Measurements from ENCODE around the gene KIAA1217.

DNA sequence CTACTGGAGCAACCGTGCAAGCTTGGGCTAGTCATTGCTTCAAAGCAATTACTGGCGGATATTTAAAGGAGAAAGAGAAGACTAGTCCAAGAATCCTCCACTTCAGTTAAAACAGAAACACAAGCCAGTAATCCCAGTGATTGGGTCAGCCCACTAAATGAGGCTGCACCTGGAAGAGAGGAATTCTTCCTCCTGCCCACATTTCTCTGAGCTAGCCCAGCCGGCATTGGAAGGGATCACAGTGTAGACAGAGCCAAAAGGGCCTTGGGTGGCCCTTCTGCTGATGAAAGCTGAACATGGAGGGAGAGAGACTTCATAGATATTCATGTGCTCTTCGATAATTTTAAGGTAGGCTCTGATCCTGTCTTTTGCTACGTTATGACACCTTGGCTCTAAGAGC, 228.4 kb downstream of the KIAA1217 start:
- TF ChIP-seq, protein P1, sequence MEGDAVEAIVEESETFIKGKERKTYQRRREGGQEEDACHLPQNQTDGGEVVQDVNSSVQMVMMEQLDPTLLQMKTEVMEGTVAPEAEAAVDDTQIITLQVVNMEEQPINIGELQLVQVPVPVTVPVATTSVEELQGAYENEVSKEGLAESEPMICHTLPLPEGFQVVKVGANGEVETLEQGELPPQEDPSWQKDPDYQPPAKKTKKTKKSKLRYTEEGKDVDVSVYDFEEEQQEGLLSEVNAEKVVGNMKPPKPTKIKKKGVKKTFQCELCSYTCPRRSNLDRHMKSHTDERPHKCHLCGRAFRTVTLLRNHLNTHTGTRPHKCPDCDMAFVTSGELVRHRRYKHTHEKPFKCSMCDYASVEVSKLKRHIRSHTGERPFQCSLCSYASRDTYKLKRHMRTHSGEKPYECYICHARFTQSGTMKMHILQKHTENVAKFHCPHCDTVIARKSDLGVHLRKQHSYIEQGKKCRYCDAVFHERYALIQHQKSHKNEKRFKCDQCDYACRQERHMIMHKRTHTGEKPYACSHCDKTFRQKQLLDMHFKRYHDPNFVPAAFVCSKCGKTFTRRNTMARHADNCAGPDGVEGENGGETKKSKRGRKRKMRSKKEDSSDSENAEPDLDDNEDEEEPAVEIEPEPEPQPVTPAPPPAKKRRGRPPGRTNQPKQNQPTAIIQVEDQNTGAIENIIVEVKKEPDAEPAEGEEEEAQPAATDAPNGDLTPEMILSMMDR (conservative IDR thresholded peaks at IDR 0.05; ENCODE audit: low read length) = no peak
- no peak for TF ChIP-seq EZH2phosphoT487 (IDR thresholded peaks at IDR 0.05; ENCODE audit: borderline replicate concordance)
